Thoracic aorta (tissue), 2 donors: ENCODE measurements around the gene UNC13B. TPM values are rescaled to one million over a fixed set of nuclear protein-coding genes. Genes with fewer than 3 reads are reported as not detected.
"Not testable (repeated sequence)": the region's sequence is repeated elsewhere in the genome, so short reads cannot be mapped to it uniquely, and the experiment has no call there.

Experiments
- ATAC-seq: fragments of 150-250 bp; one replicate; pipeline ENCODE4 v1.8.0; 2017; ENCODE audit warnings: low read depth; ENCODE audit not compliant: insufficient number of reproducible peaks, low FRiP score
- DNase-seq: peaks from one replicate; pipeline ENCODE4 v3.0.0-alpha.2; 2020; ENCODE audit warnings: low spot score
- H3K27ac ChIP-seq, 2 donors: fragments of 200-600 bp; sonication (generic); 1 replicate in 1 of 2; 2 replicates in 1 of 2; pipeline ENCODE4 v1.5.1; 2016; ENCODE audit warnings: mild to moderate bottlenecking in 2 of 2, moderate library complexity in 2 of 2
- H3K27me3 ChIP-seq: fragments of 200-600 bp; sonication (generic); replicated peaks from 2 replicates; pipeline ENCODE4 v1.6.0; 2016; ENCODE audit warnings: mild to moderate bottlenecking; ENCODE audit not compliant: insufficient read depth
- H3K36me3 ChIP-seq: fragments of 200-600 bp; sonication (generic); one replicate; pipeline ENCODE4 v1.5.1; 2016
- H3K4me1 ChIP-seq, 2 donors: fragments of 200-600 bp; sonication (generic); 1 replicate in 1 of 2; 2 replicates in 1 of 2; pipeline versions ENCODE4 v1.5.1 to v1.6.0; 2016; ENCODE audit warnings: low read depth in 2 of 2, mild to moderate bottlenecking in 1 of 2; ENCODE audit not compliant: control insufficient read depth in 1 of 2
- H3K4me3 ChIP-seq: fragments of 200-600 bp; sonication (generic); 2 replicates; pipeline ENCODE4 v1.5.1; 2016; ENCODE audit warnings: mild to moderate bottlenecking
- H3K9me3 ChIP-seq: fragments of 200-600 bp; sonication (generic); 2 replicates; pipeline ENCODE4 v1.5.1; 2016
- total RNA-seq, 2 donors: library from RNA; depleted of rRNA; stranded (reverse); fragments of >200 nt; gene quantifications; one replicate each; pipeline versions ENCODE4 v1.1.0 to v1.2.3, GENCODE V29; 2016
- TF ChIP-seq, protein P1 (sequence below): fragments of 200-600 bp; sonication (generic); IDR thresholded peaks from one replicate; pipeline ENCODE4 v1.5.1; 2019; ENCODE audit warnings: antibody characterized with exemption

UNC13B gene
- total RNA-seq, 2 donors from 2014 or later: 38.1 to 47.4 TPM

GRCh38 chr9:35168963-35169362, 7.2 kb downstream of the UNC13B start:
- H3K27me3 ChIP-seq: no peaks in the 10 kb centered on the region
- no peak overlapping the region for H3K4me3 ChIP-seq
- H3K27ac ChIP-seq: no peak overlapping the region
- TF ChIP-seq, protein P1, sequence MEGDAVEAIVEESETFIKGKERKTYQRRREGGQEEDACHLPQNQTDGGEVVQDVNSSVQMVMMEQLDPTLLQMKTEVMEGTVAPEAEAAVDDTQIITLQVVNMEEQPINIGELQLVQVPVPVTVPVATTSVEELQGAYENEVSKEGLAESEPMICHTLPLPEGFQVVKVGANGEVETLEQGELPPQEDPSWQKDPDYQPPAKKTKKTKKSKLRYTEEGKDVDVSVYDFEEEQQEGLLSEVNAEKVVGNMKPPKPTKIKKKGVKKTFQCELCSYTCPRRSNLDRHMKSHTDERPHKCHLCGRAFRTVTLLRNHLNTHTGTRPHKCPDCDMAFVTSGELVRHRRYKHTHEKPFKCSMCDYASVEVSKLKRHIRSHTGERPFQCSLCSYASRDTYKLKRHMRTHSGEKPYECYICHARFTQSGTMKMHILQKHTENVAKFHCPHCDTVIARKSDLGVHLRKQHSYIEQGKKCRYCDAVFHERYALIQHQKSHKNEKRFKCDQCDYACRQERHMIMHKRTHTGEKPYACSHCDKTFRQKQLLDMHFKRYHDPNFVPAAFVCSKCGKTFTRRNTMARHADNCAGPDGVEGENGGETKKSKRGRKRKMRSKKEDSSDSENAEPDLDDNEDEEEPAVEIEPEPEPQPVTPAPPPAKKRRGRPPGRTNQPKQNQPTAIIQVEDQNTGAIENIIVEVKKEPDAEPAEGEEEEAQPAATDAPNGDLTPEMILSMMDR: no peak
- no peak for DNase-seq
- no peaks in the 10 kb centered on the region for H3K36me3 ChIP-seq
- H3K9me3 ChIP-seq: no peaks in the 10 kb centered on the region
- peaks cover 2 to 6% of the 10 kb centered on the region in 2 donors for H3K4me1 ChIP-seq
- no peak for ATAC-seq

- no peak overlapping the region for H3K4me3 ChIP-seq
- ATAC-seq (no peak), DNase-seq (no peak)
- H3K9me3 ChIP-seq: no peaks in the 10 kb centered on the region
- H3K4me1 ChIP-seq: no peaks in the 10 kb centered on the region
- H3K36me3 ChIP-seq: no peaks in the 10 kb centered on the region
- TF ChIP-seq, protein P1: no peak
- H3K27ac ChIP-seq: no peak overlapping the region
- H3K27me3 ChIP-seq: no peaks in the 10 kb centered on the region
Measured at GRCh38 chr9:35172878-35173277, 11.1 kb downstream of the UNC13B start.

- ATAC-seq: no peak
- TF ChIP-seq, protein P1: no peak
Measured at GRCh38 chr9:35177520-35177919, 15.7 kb downstream of the UNC13B start.

GRCh38 chr9:35179347-35180280, 17.8 kb downstream of the UNC13B start:
- Histone ChIP-seq H3K4me3 (no peak overlapping the region), H3K27me3 (no peaks in the 10 kb centered on the region), H3K4me1 (peaks cover 0 to 8% of the 10 kb centered on the region in 2 donors), H3K9me3 (no peaks in the 10 kb centered on the region), H3K36me3 (no peaks in the 10 kb centered on the region), H3K27ac (no peak overlapping the region)
- DNase-seq: no peak
- TF ChIP-seq, protein P1: no peak
- no peak for ATAC-seq

More at GRCh38 chr9:35177520-35177919, 15.7 kb downstream of the UNC13B start:
- Histone ChIP-seq H3K36me3 (no peaks in the 10 kb centered on the region), H3K27ac (no peak overlapping the region), H3K27me3 (no peaks in the 10 kb centered on the region), H3K9me3 (no peaks in the 10 kb centered on the region), H3K4me3 (no peak overlapping the region), H3K4me1 (peaks cover 0 to 8% of the 10 kb centered on the region in 2 donors)
- no peak for DNase-seq

- Histone ChIP-seq H3K36me3 (no peaks in the 10 kb centered on the region), H3K27ac (no peak overlapping the region), H3K4me1 (peaks cover 0 to 8% of the 10 kb centered on the region in 2 donors), H3K27me3 (no peaks in the 10 kb centered on the region), H3K4me3 (no peak overlapping the region), H3K9me3 (no peaks in the 10 kb centered on the region)
- ATAC-seq (no peak), DNase-seq (no peak)
- TF ChIP-seq, protein P1: no peak
Measured at GRCh38 chr9:35180801-35181200, 19.0 kb downstream of the UNC13B start.

DNA sequence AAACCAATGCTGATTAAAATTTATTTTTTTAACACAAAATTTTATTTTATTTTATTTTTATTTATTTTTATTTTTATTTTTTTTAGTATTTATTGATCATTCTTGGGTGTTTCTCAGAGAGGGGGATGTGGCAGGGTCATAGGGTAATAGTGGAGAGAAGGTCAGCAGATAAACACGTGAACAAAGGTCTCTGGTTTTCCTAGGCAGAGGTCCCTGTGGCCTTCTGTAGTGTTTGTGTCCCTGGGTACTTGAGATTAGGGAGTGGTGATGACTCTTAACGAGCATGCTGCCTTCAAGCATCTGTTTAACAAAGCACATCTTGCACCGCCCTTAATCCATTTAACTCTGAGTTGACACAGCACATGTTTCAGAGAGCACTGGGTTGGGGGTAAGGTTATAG, 20.6 kb downstream of the UNC13B start:
- H3K4me1 ChIP-seq: not testable (repeated sequence)

GRCh38 chr9:35182996-35183754, 21.4 kb downstream of the UNC13B start:
- not testable (repeated sequence) for H3K4me1 ChIP-seq, H3K36me3 ChIP-seq, ATAC-seq, DNase-seq, H3K9me3 ChIP-seq, H3K27me3 ChIP-seq, H3K27ac ChIP-seq, H3K4me3 ChIP-seq

More for the DNA sequence above, 20.6 kb downstream of the UNC13B start:
- DNase-seq, H3K9me3 ChIP-seq, H3K27me3 ChIP-seq, H3K27ac ChIP-seq, H3K4me3 ChIP-seq, ATAC-seq, H3K36me3 ChIP-seq: not testable (repeated sequence)
